HPDE6-E6E7 (cell line): ENCODE measurements around the gene HYAL2.

ENCODE experiments used
- DNase-seq: peaks from one replicate; pipeline ENCODE4 v3.0.0; 2011; ENCODE audit warnings: missing footprints; ENCODE audit errors: extremely low spot score

The HYAL2 gene

GRCh38 chr3:50350527-50351322 is 28.2 kb upstream of the HYAL2 start, which contains the start of the genes CYB561D2 and NPRL2:
CYB561D2 (plus strand) TSS chr3:50350862; CDS start chr3:50351434, 572 bp downstream.
NPRL2 (minus strand) TSS chr3:50350775; CDS start chr3:50350652, 123 bp downstream.
- DNase-seq: peak; percentile 67

- no peak for DNase-seq
Measured at GRCh38 chr3:50350213-50350526, 27.6 kb upstream of the HYAL2 start.

DNA sequence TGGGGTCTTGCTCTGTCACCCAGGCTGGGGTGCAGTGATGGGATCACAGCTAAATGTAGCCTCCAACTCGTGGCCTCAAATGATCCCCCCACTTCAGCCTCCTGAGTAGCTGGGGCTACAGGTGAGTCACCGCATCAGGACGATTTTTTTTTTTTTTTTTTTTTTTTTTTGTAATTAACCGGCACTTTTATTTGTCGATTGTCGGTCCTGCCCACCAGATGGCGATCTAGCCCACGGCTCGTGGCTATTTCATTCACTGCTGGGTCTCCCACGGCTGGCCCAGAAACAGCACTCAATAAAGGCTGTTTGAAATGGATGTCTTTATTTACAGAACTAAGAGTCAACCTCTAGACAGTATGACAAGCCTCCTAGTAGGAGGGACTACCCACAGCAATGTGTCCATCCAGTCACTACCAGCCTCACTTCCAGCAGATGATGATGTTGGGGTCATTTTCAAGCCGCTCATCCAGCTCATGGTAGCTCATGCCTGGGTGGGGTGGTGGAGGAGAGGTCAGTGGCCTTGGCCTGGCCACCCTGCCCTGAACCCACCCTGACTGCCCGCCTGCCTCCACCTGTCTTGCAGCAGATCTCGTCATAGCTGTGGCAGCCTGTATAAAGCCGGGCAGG is 24.8 kb upstream of the HYAL2 start:
- DNase-seq: no peak

DNA sequence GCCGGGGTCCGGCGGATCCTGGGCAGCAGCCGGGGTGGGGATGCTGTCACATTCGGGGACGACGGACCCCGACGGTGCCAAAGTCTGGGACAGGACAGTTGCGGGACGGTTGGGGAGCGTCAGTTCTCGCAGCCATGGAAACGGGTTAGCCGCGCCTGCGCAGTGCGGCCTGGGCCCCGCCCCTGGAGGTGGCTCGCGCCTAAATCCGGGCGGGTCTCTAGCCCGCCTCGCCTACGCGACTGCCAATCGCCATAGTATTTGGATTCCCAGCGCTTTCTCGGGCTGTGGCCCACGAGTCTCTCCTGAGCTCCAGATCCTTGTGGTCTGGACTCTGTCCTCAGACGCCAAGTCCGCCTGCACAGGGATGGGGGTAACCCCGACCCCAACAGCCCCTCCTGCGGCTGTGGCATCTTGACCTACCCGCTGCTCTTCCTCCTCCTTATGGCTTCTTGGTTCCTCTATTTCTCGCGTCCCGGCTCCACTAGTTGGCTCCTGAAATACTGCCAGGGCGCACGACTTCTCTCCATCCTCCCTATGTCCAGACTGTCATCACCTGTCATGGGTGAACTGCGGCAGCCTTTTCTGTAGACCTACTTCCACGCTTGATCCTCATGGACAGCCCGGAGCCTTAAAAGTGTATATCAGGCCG is 23.2 kb upstream of the HYAL2 start, which contains the start of gene ZMYND10:
TSS of gene ZMYND10 (minus strand) at position 147 of the 649 bp plus-strand sequence. CDS start 153 bp downstream, outside the sequence.
- DNase-seq: peak; percentile 21

GRCh38 chr3:50345008-50345407 is 22.5 kb upstream of the HYAL2 start:
- no peak for DNase-seq

GRCh38 chr3:50342813-50343633 is 20.5 kb upstream of the HYAL2 start:
- no peak for DNase-seq

- DNase-seq: no peak
Measured at GRCh38 chr3:50341996-50342650, 19.6 kb upstream of the HYAL2 start.

DNA sequence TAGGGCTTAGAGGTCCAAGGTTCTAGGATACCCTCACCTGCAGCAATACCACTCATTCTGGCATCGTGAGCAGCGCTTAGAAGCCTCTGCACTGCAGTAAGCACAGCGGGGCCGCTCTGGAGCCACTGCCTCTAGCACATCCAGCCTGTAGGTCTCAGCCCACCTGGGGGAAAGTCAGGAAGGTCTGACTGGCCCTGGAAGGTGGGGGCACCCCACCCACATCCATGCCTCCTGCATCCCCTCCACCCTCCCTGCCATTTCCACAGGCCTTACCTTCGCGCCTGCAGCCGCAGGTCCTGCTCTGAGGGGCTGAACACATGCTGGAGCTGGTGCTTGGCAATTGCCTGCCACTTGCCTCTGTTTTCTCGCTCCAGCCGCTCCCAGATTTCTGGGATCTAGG is 19.0 kb upstream of the HYAL2 start:
- DNase-seq: no peak

DNA sequence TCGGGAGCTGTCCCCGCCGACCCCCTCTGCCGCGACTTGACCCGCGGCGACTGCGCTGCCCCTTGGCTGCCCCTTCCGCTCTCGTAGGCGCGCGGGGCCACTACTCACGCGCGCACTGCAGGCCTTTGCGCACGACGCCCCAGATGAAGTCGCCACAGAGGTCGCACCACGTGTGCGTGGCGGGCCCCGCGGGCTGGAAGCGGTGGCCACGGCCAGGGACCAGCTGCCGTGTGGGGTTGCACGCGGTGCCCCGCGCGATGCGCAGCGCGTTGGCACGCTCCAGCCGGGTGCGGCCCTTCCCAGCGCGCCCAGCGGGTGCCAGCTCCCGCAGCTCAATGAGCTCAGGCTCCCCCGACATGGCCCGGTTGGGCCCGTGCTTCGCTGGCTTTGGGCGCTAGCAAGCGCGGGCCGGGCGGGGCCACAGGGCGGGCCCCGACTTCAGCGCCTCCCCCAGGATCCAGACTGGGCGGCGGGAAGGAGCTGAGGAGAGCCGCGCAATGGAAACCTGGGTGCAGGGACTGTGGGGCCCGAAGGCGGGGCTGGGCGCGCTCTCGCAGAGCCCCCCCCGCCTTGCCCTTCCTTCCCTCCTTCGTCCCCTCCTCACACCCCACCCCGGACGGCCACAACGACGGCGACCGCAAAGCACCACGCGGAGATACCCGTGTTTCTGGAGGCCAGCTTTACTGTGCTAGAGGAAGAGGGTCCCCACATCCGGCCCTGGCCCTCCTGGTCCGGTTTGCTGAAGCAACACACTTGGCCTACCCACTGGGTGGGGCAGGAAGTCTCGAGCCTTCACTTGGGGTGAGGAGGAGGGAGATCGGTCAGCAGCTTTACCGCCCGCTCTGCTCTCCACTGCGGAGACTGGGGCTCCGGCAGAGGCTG is 18.1 kb upstream of the HYAL2 start, which contains the start of gene RASSF1:
TSS of gene RASSF1 (minus strand) at position 389 of the 882 bp plus-strand sequence. CDS start at position 358, 31 bp downstream.
- peak; percentile 20 for DNase-seq

- DNase-seq: no peak
Measured at GRCh38 chr3:50340147-50340447, 17.6 kb upstream of the HYAL2 start.

- no peak for DNase-seq
Measured at GRCh38 chr3:50339485-50340146, 17.1 kb upstream of the HYAL2 start.

- DNase-seq: no peak
Measured at GRCh38 chr3:50338965-50339364, 16.4 kb upstream of the HYAL2 start.

DNA sequence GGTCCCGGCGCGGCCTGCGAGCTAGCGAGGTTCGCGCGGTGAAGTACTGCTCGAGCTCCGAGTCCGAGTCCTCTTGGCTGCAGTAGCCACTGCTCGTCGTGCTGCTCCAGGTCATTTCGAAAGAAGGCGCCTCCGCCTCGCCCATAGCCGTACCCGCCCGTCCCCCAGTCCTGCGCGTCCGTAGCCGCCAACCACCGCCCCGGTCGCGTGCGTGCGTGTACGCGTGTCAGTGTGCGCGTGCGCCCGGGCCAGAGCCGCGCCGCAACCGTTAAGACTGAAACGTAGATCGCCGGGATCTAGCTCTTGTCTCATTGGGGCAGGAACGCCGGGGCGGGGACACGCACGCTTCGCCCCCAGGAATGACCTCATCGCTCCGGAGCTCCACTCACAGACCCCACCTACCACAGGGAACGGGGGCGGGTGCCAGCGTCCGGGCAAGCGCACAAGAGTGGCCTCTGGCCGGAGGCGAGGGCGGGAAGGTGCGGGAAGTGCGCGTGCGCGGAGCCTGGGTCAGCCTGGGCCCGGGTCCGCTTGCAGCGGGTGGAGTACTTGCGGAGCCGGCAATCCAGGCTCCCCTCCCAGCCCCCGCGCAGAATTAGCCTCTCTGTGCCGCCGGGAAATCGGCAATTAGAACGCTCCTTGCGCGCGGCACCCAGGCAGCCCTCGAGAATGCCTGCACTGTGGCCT is 14.8 kb upstream of the HYAL2 start:
- peak; percentile 83 for DNase-seq

DNA sequence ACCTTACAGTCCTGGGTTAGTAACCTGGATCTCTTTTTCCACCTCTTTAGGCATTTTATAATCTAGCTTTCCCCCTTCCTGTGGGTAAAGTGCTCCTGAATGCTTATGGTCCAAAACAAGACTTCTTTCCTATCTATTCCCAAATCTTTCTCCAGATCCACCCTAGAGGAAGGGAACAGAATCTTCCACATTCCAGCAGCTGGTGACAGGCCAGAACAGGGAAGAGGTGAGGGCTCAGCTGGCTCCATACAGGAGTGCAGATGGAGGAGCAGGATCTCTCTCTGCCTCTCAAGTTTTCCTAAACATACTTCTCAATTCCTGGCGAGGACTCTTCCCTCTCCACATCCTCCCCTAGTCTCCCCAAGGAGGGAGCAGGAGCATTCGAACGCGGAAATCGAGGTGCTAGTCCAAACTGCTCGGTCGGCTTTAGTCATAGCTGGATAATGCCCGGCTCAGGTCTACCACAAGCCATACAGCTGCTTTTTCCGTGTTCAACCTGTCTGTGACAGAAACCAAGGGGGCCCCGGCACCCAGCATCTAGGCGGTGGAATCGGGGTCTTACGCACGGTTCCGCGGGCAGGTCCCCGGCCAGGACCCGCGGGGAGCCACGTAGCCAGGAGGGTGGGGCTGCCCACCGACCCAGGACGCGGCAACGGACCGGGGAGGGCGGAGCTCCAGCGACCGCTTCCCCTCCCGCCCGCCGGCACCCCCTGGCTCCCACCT is 14.1 kb upstream of the HYAL2 start:
- no peak for DNase-seq

- no peak for DNase-seq
Measured at GRCh38 chr3:50334339-50335075, 12.0 kb upstream of the HYAL2 start.

DNA sequence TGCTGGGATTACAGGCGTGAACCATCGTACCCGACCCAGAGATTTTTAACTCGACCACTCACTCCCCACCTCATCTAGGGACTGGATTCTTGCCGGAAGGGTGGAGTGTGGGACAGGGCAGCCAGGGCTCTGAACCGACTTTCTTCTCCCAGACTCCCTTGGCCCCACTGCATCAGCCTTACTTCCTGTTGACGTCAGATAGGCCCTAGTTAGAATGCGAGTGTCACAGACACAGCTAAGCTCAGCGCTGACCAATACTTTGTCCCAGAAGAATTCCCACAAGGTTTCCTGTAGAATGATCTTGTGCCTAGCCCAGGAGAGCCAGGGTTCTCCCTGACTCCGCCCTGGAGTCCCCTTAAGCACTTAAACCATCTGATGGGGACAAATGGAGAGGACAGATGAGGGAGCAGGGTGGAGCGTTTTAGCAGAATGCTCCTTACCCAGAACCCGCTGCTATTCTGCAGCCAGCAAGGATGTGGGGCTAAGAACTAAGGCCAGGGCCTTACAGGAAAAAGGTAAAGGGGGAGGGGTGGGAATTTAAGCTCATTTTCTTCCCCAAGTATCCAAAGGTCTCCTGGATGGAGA is 11.3 kb upstream of the HYAL2 start:
- DNase-seq: no peak

- no peak for DNase-seq
Measured at GRCh38 chr3:50331364-50331907, 8.9 kb upstream of the HYAL2 start.
